K562 (cell line): ENCODE measurements around the gene AGFG2. TPM values are rescaled to one million over a fixed set of nuclear protein-coding genes. Genes with fewer than 3 reads are reported as not detected.

Experiments
- NCOA2 ChIP-seq, 2 experiments: fragments of 450-650 bp; IDR thresholded peaks; 2 replicates each; pipeline ENCODE4 v1.6.1; 2018; ENCODE audit warnings: mild to moderate bottlenecking in 2 of 2, moderate library complexity in 1 of 2; ENCODE audit not compliant: partially characterized antibody in 2 of 2
- NFIC ChIP-seq: fragments of 450-650 bp; IDR thresholded peaks from 2 replicates; pipeline ENCODE4 v1.6.1; 2017; ENCODE audit warnings: mild to moderate bottlenecking, inconsistent platforms
- NKRF ChIP-seq: fragments of 450-650 bp; IDR thresholded peaks from 2 replicates; pipeline ENCODE4 v1.6.1; 2016; ENCODE audit warnings: borderline replicate concordance
- PBX2 ChIP-seq, 2 experiments: IDR thresholded peaks in 1 of 2; conservative IDR thresholded peaks in 1 of 2; 2 replicates each; pipeline ENCODE4 v1.6.1; 2016; ENCODE audit warnings: low read depth in 2 of 2, mild to moderate bottlenecking in 1 of 2, missing compliant biosample characterization in 1 of 2, missing genetic modification characterization in 1 of 2, moderate library complexity in 1 of 2
- THRAP3 ChIP-seq: fragments of 450-650 bp; IDR thresholded peaks from 2 replicates; pipeline ENCODE4 v1.6.1; 2016; ENCODE audit warnings: mild to moderate bottlenecking, inconsistent platforms, borderline replicate concordance
- polyA plus RNA-seq, 8 experiments: library from polyadenylated mRNA; depleted of rRNA in 4 of 8; stranded (reverse) in 5 of 8; unstranded in 3 of 8; fragments of >200 nt; fragmentation: Nextera tagmentation in 2 of 8; fragmentation: Illumina TruSeq in 1 of 8; extraction: Ambion mirVana in 2 of 8; extraction: Trizol in 1 of 8; gene quantifications; 2 replicates each; pipeline versions ENCODE4 v1.2.1 to v1.2.3, GENCODE V29; 2011 to 2014; ENCODE audit warnings: inconsistent platforms in 1 of 8, missing spikeins in 1 of 8
- total RNA-seq, 7 experiments: library from RNA; depleted of rRNA in 6 of 7; stranded (reverse); fragments of >200 nt in 6 of 7; fragmentation: Illumina TruSeq in 2 of 7; extraction: Trizol in 2 of 7; gene quantifications; 2 replicates each; pipeline versions ENCODE4 v1.2.1 to v1.2.3, GENCODE V29; 2011 to 2021; ENCODE audit warnings: low replicate concordance in 1 of 7
- TF ChIP-seq, protein P1 (sequence below): IDR thresholded peaks from 2 replicates; pipeline ENCODE4 v1.6.1; 2011; ENCODE audit warnings: borderline replicate concordance, low read depth, mild to moderate bottlenecking, moderate library complexity, low read length; ENCODE audit not compliant: insufficient read depth, poor library complexity, severe bottlenecking

The AGFG2 gene
- total and polyA plus RNA-seq, 9 of the 15 experiments (the other 6 are each of a cell fraction or from before 2014, with no cell fraction given): 0.31 to 23.1 (median 6.5) TPM

GRCh38 chr7:100539436-100540006, 518 bp downstream of the AGFG2 start (continued):
- TF ChIP-seq PBX2 (CRISPR knock-in tag; IDR thresholded peaks at IDR 0.05; ENCODE audit: low read depth) (no peak), PBX2 (tag; conservative IDR thresholded peaks at IDR 0.05; ENCODE audit: low read depth) (no peak), THRAP3 (no peak), NFIC (no peak; the same call in 1 of the 2 replicates), NKRF (no peak), NCOA2 (IDR thresholded peaks at IDR 0.05; ENCODE audit: partially characterized antibody in 2 of 2) (no peak)
- TF ChIP-seq, protein P1, sequence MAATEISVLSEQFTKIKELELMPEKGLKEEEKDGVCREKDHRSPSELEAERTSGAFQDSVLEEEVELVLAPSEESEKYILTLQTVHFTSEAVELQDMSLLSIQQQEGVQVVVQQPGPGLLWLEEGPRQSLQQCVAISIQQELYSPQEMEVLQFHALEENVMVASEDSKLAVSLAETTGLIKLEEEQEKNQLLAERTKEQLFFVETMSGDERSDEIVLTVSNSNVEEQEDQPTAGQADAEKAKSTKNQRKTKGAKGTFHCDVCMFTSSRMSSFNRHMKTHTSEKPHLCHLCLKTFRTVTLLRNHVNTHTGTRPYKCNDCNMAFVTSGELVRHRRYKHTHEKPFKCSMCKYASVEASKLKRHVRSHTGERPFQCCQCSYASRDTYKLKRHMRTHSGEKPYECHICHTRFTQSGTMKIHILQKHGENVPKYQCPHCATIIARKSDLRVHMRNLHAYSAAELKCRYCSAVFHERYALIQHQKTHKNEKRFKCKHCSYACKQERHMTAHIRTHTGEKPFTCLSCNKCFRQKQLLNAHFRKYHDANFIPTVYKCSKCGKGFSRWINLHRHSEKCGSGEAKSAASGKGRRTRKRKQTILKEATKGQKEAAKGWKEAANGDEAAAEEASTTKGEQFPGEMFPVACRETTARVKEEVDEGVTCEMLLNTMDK: no peak
